ENCODE data around the gene APOA1.

APOA1 gene

GRCh38 chr11:116821050-116821918, 16.1 kb downstream of the APOA1 start:
- no peak overlapping the region for H3K27ac ChIP-seq (replicated peaks)
- no peaks in the 10 kb centered on the region for H3K27me3 ChIP-seq (ENCODE audit: insufficient read depth, poor library complexity, severe bottlenecking)
- TF ChIP-seq POLR2AphosphoS5 (IDR thresholded peaks at IDR 0.05; ENCODE audit: low read depth), result no peak
- no peak for TF ChIP-seq GABPA (IDR thresholded peaks at IDR 0.05; ENCODE audit: low read depth)
- TF ChIP-seq SPI1 (IDR thresholded peaks at IDR 0.05; ENCODE audit: borderline replicate concordance, low read depth), result no peak
- DNase-seq (ENCODE audit: low read depth in 1 of 2, low spot score in 1 of 2), result no peak
- H3K4me3 ChIP-seq (replicated peaks; ENCODE audit: insufficient read depth, low read length), result no peak overlapping the region

- H3K27ac ChIP-seq (replicated peaks), result no peak overlapping the region
- no peaks in the 10 kb centered on the region for H3K27me3 ChIP-seq (ENCODE audit: insufficient read depth, poor library complexity, severe bottlenecking)
- TF ChIP-seq SPI1 (IDR thresholded peaks at IDR 0.05; ENCODE audit: borderline replicate concordance, low read depth) (no peak), POLR2AphosphoS5 (IDR thresholded peaks at IDR 0.05; ENCODE audit: low read depth) (no peak), CTCF (IDR thresholded peaks at IDR 0.05; ENCODE audit: insufficient read depth, low read length) (no peak), REST (IDR thresholded peaks at IDR 0.05; ENCODE audit: insufficient replicate concordance, low read depth) (no peak), GABPA (IDR thresholded peaks at IDR 0.05; ENCODE audit: low read depth) (no peak)
- no peak for DNase-seq (ENCODE audit: low read depth in 1 of 2, low spot score in 1 of 2)
- H3K4me3 ChIP-seq (replicated peaks; ENCODE audit: insufficient read depth, low read length), result no peak overlapping the region
Measured at GRCh38 chr11:116819049-116819448, 18.4 kb downstream of the APOA1 start.

- Histone ChIP-seq H3K27me3 (ENCODE audit: insufficient read depth, poor library complexity, severe bottlenecking) (no peaks in the 10 kb centered on the region), H3K27ac (replicated peaks) (no peak overlapping the region), H3K4me3 (replicated peaks; ENCODE audit: insufficient read depth, low read length) (no peak overlapping the region)
- no peak for TF ChIP-seq CTCF (IDR thresholded peaks at IDR 0.05; ENCODE audit: insufficient read depth, low read length)
- no peak for TF ChIP-seq SPI1 (IDR thresholded peaks at IDR 0.05; ENCODE audit: borderline replicate concordance, low read depth)
- TF ChIP-seq POLR2AphosphoS5 (IDR thresholded peaks at IDR 0.05; ENCODE audit: low read depth), result no peak
- TF ChIP-seq GABPA (IDR thresholded peaks at IDR 0.05; ENCODE audit: low read depth), result no peak
- TF ChIP-seq REST (IDR thresholded peaks at IDR 0.05; ENCODE audit: insufficient replicate concordance, low read depth), result no peak
- DNase-seq (ENCODE audit: low read depth in 1 of 2, low spot score in 1 of 2), result no peak
Measured at GRCh38 chr11:116814502-116814901, 22.9 kb downstream of the APOA1 start.

GRCh38 chr11:116813781-116814471, 23.5 kb downstream of the APOA1 start:
- no peak overlapping the region for H3K4me3 ChIP-seq (replicated peaks; ENCODE audit: insufficient read depth, low read length)
- no peaks in the 10 kb centered on the region for H3K27me3 ChIP-seq (ENCODE audit: insufficient read depth, poor library complexity, severe bottlenecking)
- DNase-seq (ENCODE audit: low read depth in 1 of 2, low spot score in 1 of 2), result no peak
- TF ChIP-seq POLR2AphosphoS5 (IDR thresholded peaks at IDR 0.05; ENCODE audit: low read depth), result no peak
- no peak for TF ChIP-seq SPI1 (IDR thresholded peaks at IDR 0.05; ENCODE audit: borderline replicate concordance, low read depth)
- no peak for TF ChIP-seq REST (IDR thresholded peaks at IDR 0.05; ENCODE audit: insufficient replicate concordance, low read depth)
- TF ChIP-seq GABPA (IDR thresholded peaks at IDR 0.05; ENCODE audit: low read depth), result no peak
- TF ChIP-seq CTCF (IDR thresholded peaks at IDR 0.05; ENCODE audit: insufficient read depth, low read length), result no peak
- H3K27ac ChIP-seq (replicated peaks), result no peak overlapping the region

Data from HL-60 (cell line).